ENCODE measurements around the gene ZNRF3. TPM values are rescaled to one million over a fixed set of nuclear protein-coding genes. Genes with fewer than 3 reads are reported as not detected.
A peak's percentile ranks its signal among the peaks of the same experiment; 100 is the strongest.
"Not testable (repeated sequence)": the region's sequence is repeated elsewhere in the genome, so short reads cannot be mapped to it uniquely, and the experiment has no call there.

The ZNRF3 gene
- total and polyA plus RNA-seq, 7 donors: 0.23 to 13.6 (median 8.9) TPM

GRCh38 chr22:28843633-28844032, 39.7 kb upstream of the ZNRF3 start:
- no peak overlapping the region for H3K4me3 ChIP-seq
- H3K27ac ChIP-seq: no peak overlapping the region
- no peaks in the 10 kb centered on the region for H3K27me3 ChIP-seq
- WGBS, 2 donors: 33 to 75% methylated on average over 2 of the region's 2 CpGs
- TF ChIP-seq, protein P1, sequence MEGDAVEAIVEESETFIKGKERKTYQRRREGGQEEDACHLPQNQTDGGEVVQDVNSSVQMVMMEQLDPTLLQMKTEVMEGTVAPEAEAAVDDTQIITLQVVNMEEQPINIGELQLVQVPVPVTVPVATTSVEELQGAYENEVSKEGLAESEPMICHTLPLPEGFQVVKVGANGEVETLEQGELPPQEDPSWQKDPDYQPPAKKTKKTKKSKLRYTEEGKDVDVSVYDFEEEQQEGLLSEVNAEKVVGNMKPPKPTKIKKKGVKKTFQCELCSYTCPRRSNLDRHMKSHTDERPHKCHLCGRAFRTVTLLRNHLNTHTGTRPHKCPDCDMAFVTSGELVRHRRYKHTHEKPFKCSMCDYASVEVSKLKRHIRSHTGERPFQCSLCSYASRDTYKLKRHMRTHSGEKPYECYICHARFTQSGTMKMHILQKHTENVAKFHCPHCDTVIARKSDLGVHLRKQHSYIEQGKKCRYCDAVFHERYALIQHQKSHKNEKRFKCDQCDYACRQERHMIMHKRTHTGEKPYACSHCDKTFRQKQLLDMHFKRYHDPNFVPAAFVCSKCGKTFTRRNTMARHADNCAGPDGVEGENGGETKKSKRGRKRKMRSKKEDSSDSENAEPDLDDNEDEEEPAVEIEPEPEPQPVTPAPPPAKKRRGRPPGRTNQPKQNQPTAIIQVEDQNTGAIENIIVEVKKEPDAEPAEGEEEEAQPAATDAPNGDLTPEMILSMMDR (IDR thresholded peaks at IDR 0.05): no peak
- TF ChIP-seq POLR2A (IDR thresholded peaks at IDR 0.05) (no peak), POLR2AphosphoS5 (IDR thresholded peaks at IDR 0.05) (no peak), EP300 (IDR thresholded peaks at IDR 0.05) (no peak)
- H3K9me3 ChIP-seq: peaks cover 4 to 15% (median 8%) of the 10 kb centered on the region in 4 donors
- intact Hi-C loops (cut with DNase I): no loop called here
- DNase-seq: no peak
- H3K36me3 ChIP-seq: no peaks in the 10 kb centered on the region
- H3K4me1 ChIP-seq: no peaks in the 10 kb centered on the region

DNA sequence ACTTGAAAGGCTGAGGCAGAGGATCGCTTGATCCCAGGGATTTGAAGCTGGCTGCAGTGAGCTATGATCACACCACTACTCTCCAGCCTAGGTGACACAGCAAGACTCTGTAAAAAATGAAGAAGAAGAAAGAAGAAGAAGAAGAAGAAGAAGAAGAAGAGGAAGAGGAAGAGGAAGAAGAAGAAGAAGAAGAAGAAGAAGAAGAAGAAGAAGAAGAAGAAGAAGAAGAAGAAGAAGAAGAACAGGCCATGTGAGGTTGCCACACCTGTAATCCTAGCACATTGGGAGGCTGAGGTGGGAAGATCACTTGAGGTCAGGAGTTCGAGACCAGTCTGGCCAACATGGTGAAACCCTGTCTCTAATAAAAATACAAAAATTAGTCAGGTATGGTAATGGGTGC, 39.1 kb upstream of the ZNRF3 start:
- WGBS, 2 donors: 88 to 90% methylated on average over 2 of the region's 2 CpGs
- intact Hi-C loops (cut with DNase I); H3K4me1 ChIP-seq; DNase-seq; H3K36me3 ChIP-seq; H3K4me3 ChIP-seq; H3K27ac ChIP-seq; H3K27me3 ChIP-seq: not testable (repeated sequence)
- peaks cover 4 to 15% (median 8%) of the 10 kb centered on the region in 4 donors for H3K9me3 ChIP-seq

DNA sequence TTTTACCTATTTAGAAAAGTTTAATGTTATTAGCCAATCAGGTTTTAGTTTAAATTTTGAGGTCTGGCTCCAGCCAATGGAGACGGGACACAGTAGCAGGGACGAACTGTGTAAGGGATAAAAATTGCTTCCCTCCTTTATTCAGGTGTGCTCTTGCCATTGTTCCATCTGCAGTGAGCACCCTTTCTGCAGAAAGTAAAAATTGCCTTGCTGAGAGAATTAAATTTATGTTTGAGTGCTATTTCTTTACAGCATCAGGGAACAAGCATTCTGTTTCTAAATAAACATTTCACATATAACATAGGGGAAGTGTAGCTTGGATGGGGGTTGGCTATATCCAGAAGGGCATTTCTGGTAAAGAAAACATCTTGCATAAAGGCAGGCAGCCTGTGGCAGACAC, 36.4 kb upstream of the ZNRF3 start:
- intact Hi-C loops (cut with DNase I): no loop called here
- H3K9me3 ChIP-seq: peaks cover 4 to 15% (median 8%) of the 10 kb centered on the region in 4 donors
- H3K4me3 ChIP-seq: no peak overlapping the region
- TF ChIP-seq, protein P1 (IDR thresholded peaks at IDR 0.05): no peak
- H3K27me3 ChIP-seq: no peaks in the 10 kb centered on the region
- no peak overlapping the region for H3K27ac ChIP-seq
- DNase-seq: no peak
- WGBS, 2 donors: 97 to 98% methylated on average over 2 of the region's 2 CpGs
- H3K36me3 ChIP-seq: no peaks in the 10 kb centered on the region
- H3K4me1 ChIP-seq: no peaks in the 10 kb centered on the region

DNA sequence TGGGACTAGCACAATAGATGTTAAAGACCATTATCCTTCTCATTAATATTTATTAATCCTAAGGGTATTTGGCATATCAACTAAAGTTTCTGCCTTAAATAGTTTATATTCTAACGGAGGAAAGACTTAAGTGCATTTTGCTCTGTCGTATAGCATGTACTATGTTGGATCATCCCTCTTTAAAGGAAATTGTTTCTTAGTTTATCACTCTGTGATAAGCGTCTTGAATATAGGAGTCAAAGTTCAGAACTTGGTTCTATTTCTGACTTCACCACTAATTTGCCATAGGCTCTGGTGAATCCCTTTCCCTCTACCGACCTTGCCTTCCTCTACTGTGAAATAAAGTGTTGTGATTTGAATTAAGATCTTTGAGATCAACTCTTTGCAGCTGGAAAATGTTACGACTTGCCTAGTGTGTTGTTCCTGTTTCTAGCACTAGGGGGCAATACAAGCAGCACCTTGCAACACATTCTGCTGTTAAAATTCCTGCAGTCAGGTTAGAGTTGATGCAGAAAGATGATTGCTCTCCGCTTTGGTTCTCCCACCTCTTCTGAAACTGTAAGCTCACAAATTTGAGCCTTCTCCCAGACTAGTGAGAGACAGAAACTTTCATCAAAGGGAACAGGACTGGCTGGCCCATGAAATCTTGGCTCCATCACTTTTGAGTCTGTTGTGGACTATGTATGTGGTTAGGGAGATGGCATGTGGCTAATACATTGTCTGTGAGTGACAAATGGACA, 27.8 kb upstream of the ZNRF3 start:
- intact Hi-C loops (cut with DNase I): loop anchor here (1.0 to 5.0 kb wide), 4 partner anchors 27 to 297 kb away; no protein-coding TSS in a partner anchor
- WGBS, 2 donors: 7 to 23% methylated on average over 6 of the region's 6 CpGs
- TF ChIP-seq, protein P1 (IDR thresholded peaks at IDR 0.05): peak; percentile 88 to 97 (median 94)
- no peak for TF ChIP-seq EP300 (IDR thresholded peaks at IDR 0.05)

DNA sequence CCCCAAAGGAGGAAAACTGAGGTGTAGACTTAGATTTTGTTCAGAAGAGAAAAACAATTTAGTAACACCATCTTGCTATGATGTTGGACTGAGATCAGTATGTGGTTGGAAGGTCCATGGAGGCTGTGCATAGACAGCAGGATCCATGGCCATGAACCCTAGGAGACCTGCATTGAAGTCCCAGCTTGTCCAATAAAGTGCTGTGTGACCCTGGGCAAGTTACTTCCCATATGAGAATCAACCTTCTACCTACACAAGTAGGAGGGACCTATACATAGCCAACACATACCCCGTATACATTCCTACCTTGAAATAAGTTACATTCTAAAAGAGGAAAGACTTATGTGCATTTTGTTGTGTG, 27.3 kb upstream of the ZNRF3 start:
- Histone ChIP-seq H3K36me3 (no peaks in the 10 kb centered on the region), H3K9me3 (no peaks in the 10 kb centered on the region), H3K4me3 (no peak overlapping the region), H3K27me3 (no peaks in the 10 kb centered on the region), H3K4me1 (peaks cover 0 to 7% (median 3%) of the 10 kb centered on the region in 4 donors), H3K27ac (no peak overlapping the region)
- TF ChIP-seq POLR2A (IDR thresholded peaks at IDR 0.05) (no peak), POLR2AphosphoS5 (IDR thresholded peaks at IDR 0.05) (no peak), EP300 (IDR thresholded peaks at IDR 0.05) (no peak)
- TF ChIP-seq, protein P1 (IDR thresholded peaks at IDR 0.05): no peak
- intact Hi-C loops (cut with DNase I): loop anchor here (1.0 to 5.0 kb wide), 3 partner anchors 26 to 296 kb away; no protein-coding TSS in a partner anchor
- no peak for DNase-seq
- WGBS, 2 donors: 86 to 94% methylated on average over 1 of the region's 1 CpG

More for the DNA sequence above, 27.8 kb upstream of the ZNRF3 start:
- Histone ChIP-seq H3K4me1 (peaks cover 0 to 7% (median 3%) of the 10 kb centered on the region in 4 donors), H3K27me3 (no peaks in the 10 kb centered on the region), H3K36me3 (no peaks in the 10 kb centered on the region), H3K27ac (no peak overlapping the region), H3K4me3 (no peak overlapping the region), H3K9me3 (no peaks in the 10 kb centered on the region)
- DNase-seq: peak; percentile 68
